DOHH2 (cell line): ENCODE results near the gene PGP.

Experiments used
- EZH2phosphoT487 ChIP-seq: fragments of 200-600 bp; sonication (generic); IDR thresholded peaks from 2 replicates; pipeline ENCODE4 v1.6.1; 2017; ENCODE audit warnings: borderline replicate concordance, mild to moderate bottlenecking, antibody characterized with exemption, low read length, moderate library complexity, mixed read lengths
- TF ChIP-seq, protein P1 (sequence below): fragments of 200-600 bp; sonication (generic); IDR thresholded peaks from one replicate; pipeline ENCODE4 v1.5.1; 2014; ENCODE audit warnings: antibody characterized with exemption, mild to moderate bottlenecking, low read depth, low read length; ENCODE audit not compliant: poor library complexity, severe bottlenecking

- TF ChIP-seq EZH2phosphoT487 = no peak
- TF ChIP-seq, protein P1, sequence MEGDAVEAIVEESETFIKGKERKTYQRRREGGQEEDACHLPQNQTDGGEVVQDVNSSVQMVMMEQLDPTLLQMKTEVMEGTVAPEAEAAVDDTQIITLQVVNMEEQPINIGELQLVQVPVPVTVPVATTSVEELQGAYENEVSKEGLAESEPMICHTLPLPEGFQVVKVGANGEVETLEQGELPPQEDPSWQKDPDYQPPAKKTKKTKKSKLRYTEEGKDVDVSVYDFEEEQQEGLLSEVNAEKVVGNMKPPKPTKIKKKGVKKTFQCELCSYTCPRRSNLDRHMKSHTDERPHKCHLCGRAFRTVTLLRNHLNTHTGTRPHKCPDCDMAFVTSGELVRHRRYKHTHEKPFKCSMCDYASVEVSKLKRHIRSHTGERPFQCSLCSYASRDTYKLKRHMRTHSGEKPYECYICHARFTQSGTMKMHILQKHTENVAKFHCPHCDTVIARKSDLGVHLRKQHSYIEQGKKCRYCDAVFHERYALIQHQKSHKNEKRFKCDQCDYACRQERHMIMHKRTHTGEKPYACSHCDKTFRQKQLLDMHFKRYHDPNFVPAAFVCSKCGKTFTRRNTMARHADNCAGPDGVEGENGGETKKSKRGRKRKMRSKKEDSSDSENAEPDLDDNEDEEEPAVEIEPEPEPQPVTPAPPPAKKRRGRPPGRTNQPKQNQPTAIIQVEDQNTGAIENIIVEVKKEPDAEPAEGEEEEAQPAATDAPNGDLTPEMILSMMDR = no peak
Measured at GRCh38 chr16:2179107-2179501, 35.5 kb downstream of the PGP start.
